Measurements from ENCODE around the gene HARS1.
"Not testable (repeated sequence)": the region's sequence is repeated elsewhere in the genome, so short reads cannot be mapped to it uniquely, and the experiment has no call there.

Gene HARS1

GRCh38 chr5:140664359-140665119 lies 26.6 kb downstream of the HARS1 start, which contains the start of gene WDR55:
TSS of gene WDR55 (plus strand) at chr5:140664904. CDS start at chr5:140664913, 9 bp downstream.
- no peak for TF ChIP-seq CTCF (IDR thresholded peaks at IDR 0.05; ENCODE audit: control insufficient read depth, extremely low read depth, insufficient read depth)
- H3K4me3 ChIP-seq (ENCODE audit: low read depth, low read length) = peak within 1 kb of the TSS; percentile 74
- peak; percentile 90 for DNase-seq (ENCODE audit: low read depth)

- no peak for TF ChIP-seq CTCF (IDR thresholded peaks at IDR 0.05; ENCODE audit: control insufficient read depth, extremely low read depth, insufficient read depth)
Measured at GRCh38 chr5:140664030-140664358, 27.2 kb downstream of the HARS1 start.

GRCh38 chr5:140660371-140660770 lies 30.8 kb downstream of the HARS1 start:
- DNase-seq (ENCODE audit: low read depth); H3K4me3 ChIP-seq (ENCODE audit: low read depth, low read length): not testable (repeated sequence)

More at GRCh38 chr5:140664030-140664358, 27.2 kb downstream of the HARS1 start:
- peak overlapping the region; percentile 74 for H3K4me3 ChIP-seq (ENCODE audit: low read depth, low read length)
- no peak for DNase-seq (ENCODE audit: low read depth)

- DNase-seq (ENCODE audit: low read depth) = no peak
- no peak for TF ChIP-seq CTCF (IDR thresholded peaks at IDR 0.05; ENCODE audit: control insufficient read depth, extremely low read depth, insufficient read depth)
- H3K4me3 ChIP-seq (ENCODE audit: low read depth, low read length) = no peak overlapping the region
Measured at GRCh38 chr5:140658870-140659269, 32.3 kb downstream of the HARS1 start.

GRCh38 chr5:140647042-140647419 lies 44.1 kb downstream of the HARS1 start:
- TF ChIP-seq CTCF (IDR thresholded peaks at IDR 0.05; ENCODE audit: control insufficient read depth, extremely low read depth, insufficient read depth) = no peak
- DNase-seq (ENCODE audit: low read depth) = no peak
- H3K4me3 ChIP-seq (ENCODE audit: low read depth, low read length) = peak overlapping the region; percentile 99

GRCh38 chr5:140642718-140643117 lies 48.5 kb downstream of the HARS1 start:
- no peak overlapping the region for H3K4me3 ChIP-seq (ENCODE audit: low read depth, low read length)
- no peak for DNase-seq (ENCODE audit: low read depth)
- TF ChIP-seq CTCF (IDR thresholded peaks at IDR 0.05; ENCODE audit: control insufficient read depth, extremely low read depth, insufficient read depth) = no peak

GRCh38 chr5:140641716-140642115 lies 49.5 kb downstream of the HARS1 start:
- TF ChIP-seq CTCF (IDR thresholded peaks at IDR 0.05; ENCODE audit: control insufficient read depth, extremely low read depth, insufficient read depth) = no peak
- DNase-seq (ENCODE audit: low read depth) = no peak
- no peak overlapping the region for H3K4me3 ChIP-seq (ENCODE audit: low read depth, low read length)

Data from LNCaP clone FGC (cell line).